Thyroid gland (tissue), 4 donors: ENCODE results near the gene SIL1. TPM values are rescaled to one million over a fixed set of nuclear protein-coding genes. Genes with fewer than 3 reads are reported as not detected.

Experiments used
- DNase-seq, 2 donors: peaks; one replicate each; pipeline ENCODE4 v3.0.0-alpha.2; 2019
- H3K27ac ChIP-seq, 3 donors: fragments of 200-600 bp; sonication (generic); 1 replicate in 2 of 3; 2 replicates in 1 of 3; pipeline ENCODE4 v1.5.1; 2016 to 2019; ENCODE audit warnings: mild to moderate bottlenecking in 1 of 3, moderate library complexity in 1 of 3
- H3K27me3 ChIP-seq: fragments of 200-600 bp; sonication (generic); one replicate; pipeline ENCODE4 v1.5.1; 2019
- H3K36me3 ChIP-seq, 2 donors: fragments of 200-600 bp; sonication (generic); one replicate each; pipeline ENCODE4 v1.5.1; 2016 to 2019
- H3K4me1 ChIP-seq, 2 donors: fragments of 200-600 bp; sonication (generic); one replicate each; pipeline ENCODE4 v1.5.1; 2017 to 2019
- H3K4me3 ChIP-seq, 3 donors: fragments of 200-600 bp; sonication (generic); replicated peaks in 1 of 3; 1 replicate in 2 of 3; 2 replicates in 1 of 3; pipeline ENCODE4 v1.5.1; 2016; ENCODE audit warnings: mild to moderate bottlenecking in 1 of 3
- H3K9me3 ChIP-seq: fragments of 200-600 bp; sonication (generic); one replicate; pipeline ENCODE4 v1.5.1; 2017
- CTCF ChIP-seq, 6 experiments: fragments of 200-600 bp in 3 of 6; fragments of 450-650 bp in 3 of 6; sonication (generic) in 3 of 6; IDR thresholded peaks; one replicate each; pipeline ENCODE4 v1.5.1; 2016 to 2019; ENCODE audit warnings: antibody characterized with exemption in 6 of 6, mild to moderate bottlenecking in 2 of 6, inconsistent platforms in 1 of 6, moderate library complexity in 1 of 6
- POLR2A ChIP-seq, 2 donors: fragments of 450-650 bp; IDR thresholded peaks; one replicate each; pipeline ENCODE4 v1.6.1; 2017; ENCODE audit warnings: antibody characterized with exemption in 2 of 2, mild to moderate bottlenecking in 2 of 2, moderate library complexity in 1 of 2
- WGBS, 2 donors: methylation state at CpG; one replicate each; pipeline ENCODE4 v1.1.5; 2017; 5-methylcytosine and 5-hydroxymethylcytosine counted together
- intact Hi-C: fragments of 100-400 bp; cut with DNase I; formaldehyde crosslinking; loops from one replicate; pipeline ENCODE4 v1.15.1; 2023
- total RNA-seq, 4 donors: library from RNA; depleted of rRNA; stranded (reverse); fragments of >200 nt; gene quantifications; one replicate each; pipeline ENCODE4 v1.2.3, GENCODE V29; 2016

Gene SIL1
- total RNA-seq, 4 donors from 2014 or later: 57.5 to 103 (median 81.7) TPM

- Histone ChIP-seq H3K27me3 (no peaks in the 10 kb centered on the region), H3K27ac (peak overlapping the region; percentile 6 to 39 (median 31)), H3K9me3 (no peaks in the 10 kb centered on the region), H3K4me1 (peaks cover 51 to 59% of the 10 kb centered on the region in 2 donors), H3K36me3 (no peaks in the 10 kb centered on the region), H3K4me3 (no peak overlapping the region)
- TF ChIP-seq CTCF (IDR thresholded peaks at IDR 0.05): no peak
- no peak for TF ChIP-seq POLR2A (IDR thresholded peaks at IDR 0.05)
- WGBS, 2 donors: 35 to 38% methylated on average over 9 of the region's 9 CpGs
- peak in 1 of 2 donors; percentile 35 for DNase-seq
- intact Hi-C loops: no loop called here
These were observed 242.4 kb downstream of the SIL1 start for GRCh38 chr5:138955671-138956295.

GRCh38 chr5:138955013-138955660 is 243.0 kb downstream of the SIL1 start:
- no peaks in the 10 kb centered on the region for H3K9me3 ChIP-seq
- 81 to 91% methylated on average over 12 of the region's 12 CpGs for WGBS, 2 donors
- DNase-seq: no peak
- no peaks in the 10 kb centered on the region for H3K36me3 ChIP-seq
- peak overlapping the region in 2 of 3 donors; percentile 6 to 81 for H3K27ac ChIP-seq
- peaks cover 52 to 61% of the 10 kb centered on the region in 2 donors for H3K4me1 ChIP-seq
- no peak for TF ChIP-seq CTCF (IDR thresholded peaks at IDR 0.05)
- TF ChIP-seq POLR2A (IDR thresholded peaks at IDR 0.05): no peak
- no peaks in the 10 kb centered on the region for H3K27me3 ChIP-seq
- H3K4me3 ChIP-seq: no peak overlapping the region
- intact Hi-C loops: no loop called here

GRCh38 chr5:138954257-138955012 is 243.7 kb downstream of the SIL1 start:
- Histone ChIP-seq H3K9me3 (no peaks in the 10 kb centered on the region), H3K27ac (peak overlapping the region in 2 of 3 donors; percentile 66 to 81), H3K27me3 (no peaks in the 10 kb centered on the region), H3K4me1 (peaks cover 51 to 61% of the 10 kb centered on the region in 2 donors), H3K4me3 (no peak overlapping the region), H3K36me3 (no peaks in the 10 kb centered on the region)
- 85 to 88% methylated on average over 4 of the region's 4 CpGs for WGBS, 2 donors
- intact Hi-C loops: no loop called here
- TF ChIP-seq POLR2A (IDR thresholded peaks at IDR 0.05) (no peak), CTCF (IDR thresholded peaks at IDR 0.05) (no peak)
- DNase-seq: no peak

- 34 to 66% methylated on average over 4 to 13 of the region's 14 CpGs for WGBS, 2 donors
- no peaks in the 10 kb centered on the region for H3K27me3 ChIP-seq
- peak overlapping the region; percentile 66 to 87 (median 81) for H3K27ac ChIP-seq
- intact Hi-C loops: no loop called here
- peaks cover 59 to 68% of the 10 kb centered on the region in 2 donors for H3K4me1 ChIP-seq
- peak; percentile 96 for DNase-seq
- TF ChIP-seq POLR2A (IDR thresholded peaks at IDR 0.05) (peak in 1 of 2 donors; percentile 38), CTCF (IDR thresholded peaks at IDR 0.05) (no peak)
- no peak overlapping the region for H3K4me3 ChIP-seq
- no peaks in the 10 kb centered on the region for H3K9me3 ChIP-seq
- H3K36me3 ChIP-seq: no peaks in the 10 kb centered on the region
These were observed 244.5 kb downstream of the SIL1 start for GRCh38 chr5:138953387-138954256.
